Neural crest cell (in vitro differentiated cells): ENCODE results near the gene FOXL1. TPM values are rescaled to one million over a fixed set of nuclear protein-coding genes. Genes with fewer than 3 reads are reported as not detected.

Source experiments
- DNase-seq: peaks from one replicate; pipeline ENCODE4 v3.0.0; 2021; ENCODE audit warnings: low read depth, mixed read lengths, low spot score
- H3K27ac Mint-ChIP-seq: one replicate; pipeline ENCODE4 v1.8.0; 2021; ENCODE audit warnings: mild to moderate bottlenecking, mixed read lengths; ENCODE audit not compliant: unreplicated experiment
- H3K27me3 Mint-ChIP-seq: 2 replicates; pipeline ENCODE4 v1.8.0; 2021; ENCODE audit warnings: low read depth, mild to moderate bottlenecking, mixed read lengths
- H3K36me3 Mint-ChIP-seq: 2 replicates; pipeline ENCODE4 v1.8.0; 2021; ENCODE audit warnings: low read depth, mild to moderate bottlenecking, mixed read lengths
- H3K4me1 Mint-ChIP-seq: 2 replicates; pipeline ENCODE4 v1.8.0; 2021; ENCODE audit warnings: mixed read lengths
- H3K4me3 Mint-ChIP-seq: one replicate; pipeline ENCODE4 v1.8.0; 2021; ENCODE audit warnings: mild to moderate bottlenecking, mixed read lengths
- H3K9me3 Mint-ChIP-seq: 2 replicates; pipeline ENCODE4 v1.8.0; 2021; ENCODE audit warnings: mixed read lengths
- total RNA-seq: library from RNA; stranded (reverse); gene quantifications from 2 replicates; pipeline ENCODE4 v1.2.1, GENCODE V29; 2021
- TF ChIP-seq, protein P1 (sequence below): fragments of 200-600 bp; sonication (generic); conservative IDR thresholded peaks from 2 replicates; pipeline ENCODE4 v1.5.0; 2021; ENCODE audit warnings: antibody characterized with exemption, mild to moderate bottlenecking

Gene FOXL1
- total RNA-seq, 1 donor from 2014 or later: 0.09 TPM

DNA sequence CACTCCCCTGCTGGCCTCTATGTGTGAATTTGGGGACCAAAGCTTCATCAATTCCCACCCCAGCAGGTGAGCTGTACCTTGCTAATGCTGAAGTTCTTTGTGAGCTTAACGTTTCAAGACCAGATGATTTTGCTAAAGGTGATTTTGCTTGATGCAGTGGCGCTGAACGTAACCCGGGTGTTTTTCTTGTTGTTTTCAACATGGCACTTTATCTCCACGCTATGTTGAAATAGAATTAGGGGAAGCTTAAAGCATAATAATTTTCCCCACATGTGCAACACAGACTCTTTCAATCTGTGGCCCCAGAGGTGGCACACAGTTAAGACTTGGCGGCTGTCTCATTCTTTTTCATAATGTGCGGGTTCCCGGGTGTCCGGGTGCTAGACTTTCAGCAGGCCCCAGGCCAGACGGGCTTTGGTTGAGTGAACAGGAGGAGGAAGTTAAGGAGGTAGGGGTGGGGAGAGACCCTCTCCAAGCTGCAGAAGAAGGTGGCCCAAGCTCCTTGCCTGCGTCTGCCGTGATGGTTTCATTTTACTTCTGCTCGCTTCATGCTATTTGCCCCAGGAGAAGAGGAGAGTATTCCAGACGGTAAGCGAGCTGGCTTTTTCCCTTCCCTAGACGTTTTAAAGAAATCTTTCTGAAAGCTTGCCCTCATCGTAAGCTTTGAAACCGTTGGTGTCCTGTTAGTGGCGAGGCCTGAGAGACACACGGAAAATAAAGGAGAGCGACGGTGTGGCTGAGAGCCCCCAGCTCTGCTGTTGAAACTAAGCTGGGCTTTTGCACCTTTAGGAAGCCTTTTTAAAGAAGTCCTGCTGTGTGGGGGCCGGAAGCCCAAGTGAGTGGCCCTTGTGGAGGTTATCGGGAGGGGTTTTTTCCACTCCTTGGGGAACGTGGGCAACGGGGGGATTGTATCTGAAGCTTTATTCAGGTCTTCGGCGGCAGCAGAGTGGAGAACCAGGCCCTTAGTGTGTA is 7.5 kb upstream of the FOXL1 start:
- H3K27me3 Mint-ChIP-seq: peaks cover 92% of the 10 kb centered on the region
- peak overlapping the region; percentile 37 for H3K4me3 Mint-ChIP-seq
- H3K36me3 Mint-ChIP-seq: no peaks in the 10 kb centered on the region
- TF ChIP-seq, protein P1, sequence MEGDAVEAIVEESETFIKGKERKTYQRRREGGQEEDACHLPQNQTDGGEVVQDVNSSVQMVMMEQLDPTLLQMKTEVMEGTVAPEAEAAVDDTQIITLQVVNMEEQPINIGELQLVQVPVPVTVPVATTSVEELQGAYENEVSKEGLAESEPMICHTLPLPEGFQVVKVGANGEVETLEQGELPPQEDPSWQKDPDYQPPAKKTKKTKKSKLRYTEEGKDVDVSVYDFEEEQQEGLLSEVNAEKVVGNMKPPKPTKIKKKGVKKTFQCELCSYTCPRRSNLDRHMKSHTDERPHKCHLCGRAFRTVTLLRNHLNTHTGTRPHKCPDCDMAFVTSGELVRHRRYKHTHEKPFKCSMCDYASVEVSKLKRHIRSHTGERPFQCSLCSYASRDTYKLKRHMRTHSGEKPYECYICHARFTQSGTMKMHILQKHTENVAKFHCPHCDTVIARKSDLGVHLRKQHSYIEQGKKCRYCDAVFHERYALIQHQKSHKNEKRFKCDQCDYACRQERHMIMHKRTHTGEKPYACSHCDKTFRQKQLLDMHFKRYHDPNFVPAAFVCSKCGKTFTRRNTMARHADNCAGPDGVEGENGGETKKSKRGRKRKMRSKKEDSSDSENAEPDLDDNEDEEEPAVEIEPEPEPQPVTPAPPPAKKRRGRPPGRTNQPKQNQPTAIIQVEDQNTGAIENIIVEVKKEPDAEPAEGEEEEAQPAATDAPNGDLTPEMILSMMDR: no peak
- H3K27ac Mint-ChIP-seq: no peak overlapping the region
- no peaks in the 10 kb centered on the region for H3K4me1 Mint-ChIP-seq
- DNase-seq: no peak
- no peaks in the 10 kb centered on the region for H3K9me3 Mint-ChIP-seq

DNA sequence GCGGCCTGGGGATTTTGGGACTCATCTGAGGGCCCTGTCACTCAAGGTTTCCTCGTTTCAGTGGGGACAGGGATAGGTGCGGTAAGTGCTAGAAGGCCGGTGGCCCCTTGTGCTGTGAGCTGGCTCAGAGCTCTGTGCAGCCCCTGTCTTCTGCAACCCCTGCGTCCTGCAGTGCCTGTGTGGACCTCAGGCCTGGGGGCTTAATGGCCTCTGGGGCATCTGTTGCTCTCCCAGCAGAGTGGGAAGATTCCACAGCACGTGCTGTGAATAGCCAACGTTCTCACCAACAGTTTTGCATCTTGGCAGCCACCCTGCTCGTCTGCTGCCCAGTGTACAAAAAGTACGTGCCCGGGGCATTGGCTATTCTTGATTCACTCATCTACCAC is 6.8 kb upstream of the FOXL1 start:
- Mint-ChIP-seq H3K27ac (no peak overlapping the region), H3K4me1 (peaks cover 6% of the 10 kb centered on the region), H3K36me3 (no peaks in the 10 kb centered on the region), H3K4me3 (peak overlapping the region; percentile 37), H3K9me3 (no peaks in the 10 kb centered on the region), H3K27me3 (peaks cover 92% of the 10 kb centered on the region)
- DNase-seq: no peak
- TF ChIP-seq, protein P1: no peak

DNA sequence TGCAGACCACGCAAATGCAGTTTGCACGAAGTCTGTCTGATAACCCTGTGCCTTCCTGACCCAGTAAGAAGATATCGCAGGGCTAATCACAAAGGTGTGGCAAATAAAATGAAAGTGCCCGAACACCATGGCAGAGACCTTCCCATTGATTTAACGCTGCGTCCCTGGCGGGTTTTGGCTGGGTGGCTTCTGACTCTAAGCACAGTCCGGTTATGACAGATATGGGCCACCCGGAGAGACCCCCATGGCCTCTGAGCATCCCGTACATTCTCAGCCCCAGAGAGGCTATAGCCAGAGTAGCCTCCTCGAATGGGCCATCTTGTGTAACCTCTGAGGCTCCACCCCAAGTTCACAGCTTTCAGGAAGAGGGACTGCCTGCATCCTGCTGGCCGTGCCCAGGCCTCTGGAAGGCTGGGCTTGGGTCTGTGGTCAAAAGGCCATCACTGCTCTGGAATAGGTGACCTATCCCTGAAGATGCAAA is 6.3 kb upstream of the FOXL1 start:
- H3K27me3 Mint-ChIP-seq: peaks cover 95% of the 10 kb centered on the region
- H3K4me1 Mint-ChIP-seq: peaks cover 9% of the 10 kb centered on the region
- no peaks in the 10 kb centered on the region for H3K36me3 Mint-ChIP-seq
- H3K4me3 Mint-ChIP-seq: no peak overlapping the region
- DNase-seq: no peak
- no peak overlapping the region for H3K27ac Mint-ChIP-seq
- no peaks in the 10 kb centered on the region for H3K9me3 Mint-ChIP-seq
- TF ChIP-seq, protein P1: no peak

DNA sequence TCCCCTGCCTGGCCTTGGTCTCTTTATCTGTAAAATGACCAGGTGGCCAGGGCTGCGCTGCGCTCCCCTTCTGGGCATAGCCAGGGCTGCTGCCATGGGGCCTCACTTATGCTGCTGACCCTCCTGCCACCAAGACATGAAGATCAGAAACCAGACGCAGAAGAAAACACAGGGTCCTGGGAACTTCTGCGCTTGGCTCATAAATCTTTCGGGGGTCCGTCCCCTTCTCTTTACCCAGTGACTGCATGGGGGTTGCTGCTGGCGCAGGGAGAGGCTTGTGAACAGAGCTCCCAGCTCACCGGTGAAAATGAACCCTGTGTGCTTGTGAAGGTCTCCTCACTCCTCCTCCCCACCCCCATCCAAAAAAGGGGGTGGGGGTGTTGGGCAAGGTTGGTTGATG is 5.7 kb upstream of the FOXL1 start:
- H3K4me1 Mint-ChIP-seq: peaks cover 11% of the 10 kb centered on the region
- TF ChIP-seq, protein P1: no peak
- no peaks in the 10 kb centered on the region for H3K36me3 Mint-ChIP-seq
- no peak overlapping the region for H3K4me3 Mint-ChIP-seq
- no peaks in the 10 kb centered on the region for H3K9me3 Mint-ChIP-seq
- H3K27me3 Mint-ChIP-seq: peaks cover 95% of the 10 kb centered on the region
- no peak overlapping the region for H3K27ac Mint-ChIP-seq
- DNase-seq: no peak

DNA sequence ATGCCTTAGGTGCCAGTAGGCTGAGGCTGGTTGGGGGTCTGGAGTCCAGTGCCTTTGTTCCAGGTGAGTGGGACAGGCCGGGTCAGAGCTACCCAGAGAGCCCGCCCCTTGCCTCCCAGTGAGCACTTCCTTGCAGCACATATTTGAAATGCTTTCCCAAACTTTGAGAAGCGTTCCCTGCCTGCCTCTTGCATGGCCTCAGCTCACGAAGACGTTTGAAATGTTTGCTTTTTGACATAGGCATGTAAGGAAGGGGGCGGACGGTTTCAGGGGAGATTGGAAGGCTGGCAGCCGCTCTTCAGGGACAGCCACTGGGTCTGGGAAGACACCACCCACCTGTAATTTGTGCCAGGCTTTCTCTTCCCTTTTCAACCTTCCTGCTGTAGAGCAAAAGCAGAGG is 5.1 kb upstream of the FOXL1 start:
- Mint-ChIP-seq H3K9me3 (no peaks in the 10 kb centered on the region), H3K4me3 (no peak overlapping the region), H3K36me3 (no peaks in the 10 kb centered on the region), H3K4me1 (peaks cover 15% of the 10 kb centered on the region), H3K27me3 (peaks cover 100% of the 10 kb centered on the region), H3K27ac (no peak overlapping the region)
- TF ChIP-seq, protein P1: no peak
- DNase-seq: no peak
